Measurements from ENCODE around the gene CCDC171. TPM values are rescaled to one million over a fixed set of nuclear protein-coding genes. Genes with fewer than 3 reads are reported as not detected.

Gene CCDC171
- total and polyA plus RNA-seq, 8 donors: 1.5 to 3.7 (median 2.7) TPM

DNA sequence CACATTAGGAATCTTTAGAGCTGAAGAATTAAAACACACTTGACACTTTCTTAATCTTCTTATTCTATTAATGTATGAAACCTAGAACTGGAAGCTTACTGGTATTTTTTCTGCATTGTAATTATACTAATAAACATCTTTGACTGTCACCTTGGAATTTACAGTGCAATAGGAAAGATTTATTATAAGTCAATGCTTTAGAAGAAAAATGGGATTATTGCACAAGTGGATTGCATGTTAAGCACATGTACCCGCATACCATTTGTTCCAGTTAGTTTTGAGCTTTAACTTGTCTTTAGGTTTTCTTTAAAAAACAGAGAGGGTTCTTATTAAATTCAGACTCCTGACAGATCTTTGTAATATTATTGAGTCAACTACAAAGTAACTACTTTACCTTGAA, 278.5 kb downstream of the CCDC171 start:
- TF ChIP-seq, protein P1, sequence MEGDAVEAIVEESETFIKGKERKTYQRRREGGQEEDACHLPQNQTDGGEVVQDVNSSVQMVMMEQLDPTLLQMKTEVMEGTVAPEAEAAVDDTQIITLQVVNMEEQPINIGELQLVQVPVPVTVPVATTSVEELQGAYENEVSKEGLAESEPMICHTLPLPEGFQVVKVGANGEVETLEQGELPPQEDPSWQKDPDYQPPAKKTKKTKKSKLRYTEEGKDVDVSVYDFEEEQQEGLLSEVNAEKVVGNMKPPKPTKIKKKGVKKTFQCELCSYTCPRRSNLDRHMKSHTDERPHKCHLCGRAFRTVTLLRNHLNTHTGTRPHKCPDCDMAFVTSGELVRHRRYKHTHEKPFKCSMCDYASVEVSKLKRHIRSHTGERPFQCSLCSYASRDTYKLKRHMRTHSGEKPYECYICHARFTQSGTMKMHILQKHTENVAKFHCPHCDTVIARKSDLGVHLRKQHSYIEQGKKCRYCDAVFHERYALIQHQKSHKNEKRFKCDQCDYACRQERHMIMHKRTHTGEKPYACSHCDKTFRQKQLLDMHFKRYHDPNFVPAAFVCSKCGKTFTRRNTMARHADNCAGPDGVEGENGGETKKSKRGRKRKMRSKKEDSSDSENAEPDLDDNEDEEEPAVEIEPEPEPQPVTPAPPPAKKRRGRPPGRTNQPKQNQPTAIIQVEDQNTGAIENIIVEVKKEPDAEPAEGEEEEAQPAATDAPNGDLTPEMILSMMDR (IDR thresholded peaks at IDR 0.05): no peak
- Histone ChIP-seq H3K9me3 (no peaks in the 10 kb centered on the region), H3K27ac (no peak overlapping the region), H3K4me3 (no peak overlapping the region), H3K4me1 (no peaks in the 10 kb centered on the region), H3K36me3 (no peaks in the 10 kb centered on the region), H3K27me3 (no peaks in the 10 kb centered on the region)
- no peak for ATAC-seq
- intact Hi-C loops (cut with DNase I): no loop called here
- 67 to 73% methylated on average over 1 of the region's 1 CpG for WGBS, 2 donors
- DNase-seq: no peak
- no peak for FAIRE-seq

DNA sequence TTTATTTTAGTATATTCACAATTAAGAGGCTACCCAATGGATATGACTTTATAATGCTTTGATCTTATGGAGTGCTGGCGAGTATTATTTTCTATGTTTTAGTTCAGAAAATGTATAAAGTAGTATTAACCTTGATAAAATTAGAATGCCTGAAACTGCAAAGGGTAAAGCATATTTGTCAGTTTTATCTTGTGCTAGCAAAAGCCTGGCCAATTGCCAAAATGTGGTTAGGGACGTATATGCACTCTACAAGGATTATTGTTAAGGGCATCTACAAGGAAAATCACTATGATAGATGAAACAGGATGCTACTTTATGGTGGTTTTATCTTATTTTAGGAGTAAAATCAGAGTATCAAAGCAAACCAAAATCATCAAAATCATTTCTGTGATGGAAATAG, 281.7 kb downstream of the CCDC171 start:
- FAIRE-seq (no peak), ATAC-seq (no peak)
- no peaks in the 10 kb centered on the region for H3K36me3 ChIP-seq

DNA sequence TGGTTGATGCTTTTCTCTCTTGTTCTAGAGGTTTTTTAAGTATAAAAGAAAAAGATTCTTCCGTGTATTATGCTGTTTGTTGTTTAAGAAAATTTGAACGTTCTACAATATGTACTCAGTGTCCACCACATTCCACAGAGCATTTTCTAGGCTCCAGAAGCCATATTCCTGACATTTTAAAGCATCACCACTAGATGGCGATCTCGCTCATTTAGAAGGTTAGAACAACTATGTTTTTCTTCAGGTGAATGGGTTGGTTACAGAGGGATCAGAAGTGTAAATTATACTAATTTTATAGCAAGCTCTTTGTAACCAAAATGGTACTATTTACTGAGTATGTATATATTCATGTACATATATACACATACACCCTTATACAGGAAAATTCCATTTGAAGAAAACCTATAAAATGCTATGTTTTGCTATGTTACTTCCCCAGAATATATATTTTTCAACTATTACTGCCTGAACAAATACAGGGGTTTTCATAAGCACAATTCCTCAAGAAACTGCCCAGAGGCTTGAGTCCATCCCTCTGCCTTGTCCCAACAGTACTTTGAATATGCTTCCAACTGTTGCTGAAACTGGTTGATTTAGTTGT, 284.3 kb downstream of the CCDC171 start:
- no peak overlapping the region for H3K4me3 ChIP-seq
- no peaks in the 10 kb centered on the region for H3K4me1 ChIP-seq
- intact Hi-C loops (cut with DNase I): no loop called here
- no peaks in the 10 kb centered on the region for H3K36me3 ChIP-seq
- peak; percentile 50 to 82 (median 76) for ATAC-seq
- peak in 2 of 6 donors; percentile 11 to 20 for DNase-seq
- 1 to 2% methylated on average over 4 of the region's 4 CpGs for WGBS, 2 donors
- peak; percentile 85 for FAIRE-seq
- TF ChIP-seq, protein P1 (IDR thresholded peaks at IDR 0.05): peak; percentile 37 to 66 (median 58)
- H3K27ac ChIP-seq: no peak overlapping the region
- no peaks in the 10 kb centered on the region for H3K9me3 ChIP-seq
- no peaks in the 10 kb centered on the region for H3K27me3 ChIP-seq

More for the DNA sequence above, 281.7 kb downstream of the CCDC171 start:
- Histone ChIP-seq H3K9me3 (no peaks in the 10 kb centered on the region), H3K27ac (no peak overlapping the region), H3K27me3 (no peaks in the 10 kb centered on the region), H3K4me1 (no peaks in the 10 kb centered on the region), H3K4me3 (no peak overlapping the region)
- 39 to 40% methylated on average over 2 of the region's 2 CpGs for WGBS, 2 donors
- intact Hi-C loops (cut with DNase I): no loop called here
- TF ChIP-seq, protein P1 (IDR thresholded peaks at IDR 0.05): no peak
- DNase-seq: no peak

DNA sequence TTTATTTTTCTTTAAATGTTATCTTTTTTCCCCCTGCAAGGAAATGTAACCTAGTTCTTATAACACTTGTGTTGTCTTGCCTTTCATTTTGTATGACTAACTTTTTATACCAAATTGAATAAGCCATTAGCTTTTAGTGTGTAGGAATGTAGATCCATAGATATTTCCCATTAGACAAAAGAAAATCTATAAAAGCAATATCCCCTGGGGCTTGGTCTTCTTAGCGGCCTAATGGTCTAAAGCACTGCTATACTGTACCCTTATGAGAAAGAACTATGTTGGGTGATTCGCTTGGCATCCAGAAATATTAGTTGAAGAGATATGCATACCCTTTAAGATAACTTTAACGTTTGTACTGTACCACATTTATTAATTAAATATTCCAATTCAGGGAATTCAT, 289.2 kb downstream of the CCDC171 start:
- FAIRE-seq: peak; percentile 13

DNA sequence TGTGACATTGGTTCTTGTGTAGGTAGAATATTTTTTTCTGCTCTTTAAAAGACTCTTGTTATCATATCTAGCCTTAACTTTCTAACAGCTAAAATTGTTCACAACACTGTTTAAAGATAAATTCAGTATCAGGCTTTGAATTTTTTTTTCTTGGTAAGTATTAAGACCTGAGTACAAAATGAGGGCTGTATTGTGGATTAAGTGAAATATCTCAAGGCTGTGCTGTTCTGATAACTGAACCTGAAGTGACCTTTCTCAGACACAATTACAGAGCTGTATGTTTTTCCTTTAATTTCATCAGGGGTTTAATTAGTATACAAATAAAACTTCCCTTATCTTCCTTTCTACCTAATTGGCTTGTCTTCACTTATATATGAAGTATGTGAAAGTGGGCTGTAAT, 290.5 kb downstream of the CCDC171 start:
- FAIRE-seq (no peak), DNase-seq (no peak), ATAC-seq (no peak)
- Histone ChIP-seq H3K9me3 (no peaks in the 10 kb centered on the region), H3K27ac (no peak overlapping the region), H3K27me3 (no peaks in the 10 kb centered on the region), H3K36me3 (no peaks in the 10 kb centered on the region), H3K4me1 (no peaks in the 10 kb centered on the region), H3K4me3 (no peak overlapping the region)
- intact Hi-C loops (cut with DNase I): no loop called here
- TF ChIP-seq, protein P1 (IDR thresholded peaks at IDR 0.05): no peak

More for the DNA sequence above, 289.2 kb downstream of the CCDC171 start:
- intact Hi-C loops (cut with DNase I): no loop called here
- Histone ChIP-seq H3K36me3 (no peaks in the 10 kb centered on the region), H3K4me1 (no peaks in the 10 kb centered on the region), H3K4me3 (no peak overlapping the region), H3K27me3 (no peaks in the 10 kb centered on the region), H3K9me3 (no peaks in the 10 kb centered on the region), H3K27ac (no peak overlapping the region)
- no peak for ATAC-seq
- 72 to 79% methylated on average over 3 of the region's 3 CpGs for WGBS, 2 donors
- TF ChIP-seq, protein P1 (IDR thresholded peaks at IDR 0.05): no peak
- DNase-seq: no peak
